Astrocyte (in vitro differentiated cells and primary cell): ENCODE data around the gene GFPT2. TPM values are rescaled to one million over a fixed set of nuclear protein-coding genes. Genes with fewer than 3 reads are reported as not detected.

Experiments used
- DNase-seq: peaks from one replicate; pipeline ENCODE4 v3.0.0-alpha.2; 2010; ENCODE audit warnings: low read depth
- FAIRE-seq: peaks from 2 replicates; lab custom pipeline; 2011; peaks lifted over from hg19 to GRCh38; lab: Jason Lieb, UNC
- H2AFZ ChIP-seq: 2 replicates; pipeline ENCODE4 v1.6.0; 2012; ENCODE audit warnings: low read depth, low read length, inconsistent platforms
- H3K27ac ChIP-seq: 2 replicates; pipeline ENCODE4 v1.5.1; 2011; ENCODE audit warnings: low read depth, low read length, inconsistent platforms
- H3K27me3 ChIP-seq: 2 replicates; pipeline ENCODE4 v1.6.0; 2011; ENCODE audit warnings: low read length, inconsistent platforms; ENCODE audit not compliant: insufficient read depth
- H3K36me3 ChIP-seq: 2 replicates; pipeline ENCODE4 v1.5.1; 2011; ENCODE audit warnings: low read length, inconsistent platforms; ENCODE audit not compliant: insufficient read depth
- H3K4me1 ChIP-seq: 2 replicates; pipeline ENCODE4 v1.5.1; 2011; ENCODE audit warnings: low read length, inconsistent platforms; ENCODE audit not compliant: insufficient read depth
- H3K4me2 ChIP-seq: 2 replicates; pipeline ENCODE4 v1.6.0; 2012; ENCODE audit warnings: low read length, inconsistent platforms
- H3K4me3 ChIP-seq: 2 replicates; pipeline ENCODE4 v1.5.1; 2011; ENCODE audit warnings: low read depth, mild to moderate bottlenecking, low read length, inconsistent platforms; ENCODE audit not compliant: insufficient read depth
- H3K79me2 ChIP-seq: 2 replicates; pipeline ENCODE4 v1.6.0; 2012; ENCODE audit warnings: mild to moderate bottlenecking, low read length, inconsistent platforms; ENCODE audit not compliant: insufficient read depth
- H3K9ac ChIP-seq: 2 replicates; pipeline ENCODE4 v1.6.0; 2012; ENCODE audit warnings: mild to moderate bottlenecking, low read length, inconsistent platforms
- H3K9me3 ChIP-seq: 2 replicates; pipeline ENCODE4 v1.5.1; 2012; ENCODE audit warnings: low read depth, mild to moderate bottlenecking, low read length, inconsistent platforms; ENCODE audit not compliant: insufficient read depth
- H4K20me1 ChIP-seq: 2 replicates; pipeline ENCODE4 v1.6.0; 2012; ENCODE audit warnings: low read length, inconsistent platforms; ENCODE audit not compliant: insufficient read depth
- H3K27ac Mint-ChIP-seq: one replicate; pipeline ENCODE4 v1.8.0; 2021; ENCODE audit warnings: mild to moderate bottlenecking, mixed read lengths; ENCODE audit not compliant: unreplicated experiment
- H3K27me3 Mint-ChIP-seq: one replicate; pipeline ENCODE4 v1.8.0; 2021; ENCODE audit warnings: low read depth, mixed read lengths; ENCODE audit not compliant: unreplicated experiment
- H3K36me3 Mint-ChIP-seq: one replicate; pipeline ENCODE4 v1.8.0; 2021; ENCODE audit warnings: low read depth, mixed read lengths; ENCODE audit not compliant: unreplicated experiment
- H3K4me1 Mint-ChIP-seq: one replicate; pipeline ENCODE4 v1.8.0; 2021; ENCODE audit warnings: low read depth, mixed read lengths; ENCODE audit not compliant: unreplicated experiment
- H3K4me3 Mint-ChIP-seq: one replicate; pipeline ENCODE4 v1.8.0; 2021; ENCODE audit warnings: mild to moderate bottlenecking, moderate library complexity, mixed read lengths; ENCODE audit not compliant: unreplicated experiment
- H3K9me3 Mint-ChIP-seq: one replicate; pipeline ENCODE4 v1.8.0; 2021; ENCODE audit warnings: mild to moderate bottlenecking, mixed read lengths; ENCODE audit not compliant: unreplicated experiment
- CTCF ChIP-seq: IDR thresholded peaks from 2 replicates; pipeline ENCODE4 v1.5.1; 2011; ENCODE audit warnings: low read depth, mild to moderate bottlenecking, inconsistent platforms, low read length, moderate library complexity; ENCODE audit not compliant: insufficient read depth
- EZH2 ChIP-seq: IDR thresholded peaks from 2 replicates; pipeline ENCODE4 v1.6.1; 2012; ENCODE audit warnings: mild to moderate bottlenecking, low read length, inconsistent platforms; ENCODE audit not compliant: insufficient read depth
- total RNA-seq: library from RNA; stranded (reverse); gene quantifications from 2 replicates; pipeline ENCODE4 v1.2.1, GENCODE V29; 2021

The GFPT2 gene
- total RNA-seq, 1 donor from 2014 or later: 14.6 TPM

- no peak overlapping the region for H3K27ac Mint-ChIP-seq
- FAIRE-seq: no peak
- Histone ChIP-seq H2AFZ (no peak overlapping the region), H3K9me3 (peaks cover 65% of the 10 kb centered on the region), H3K4me2 (no peak overlapping the region), H3K4me3 (no peak overlapping the region), H3K36me3 (peaks cover 11% of the 10 kb centered on the region), H4K20me1 (no peaks in the 10 kb centered on the region), H3K9ac (no peak overlapping the region), H3K4me1 (no peaks in the 10 kb centered on the region), H3K27ac (no peak overlapping the region), H3K79me2 (no peaks in the 10 kb centered on the region), H3K27me3 (no peaks in the 10 kb centered on the region)
- peaks cover 85% of the 10 kb centered on the region for H3K36me3 Mint-ChIP-seq
- DNase-seq: peak; percentile 6
- TF ChIP-seq CTCF (no peak), EZH2 (no peak)
- H3K4me3 Mint-ChIP-seq: no peak overlapping the region
- peaks cover 86% of the 10 kb centered on the region for H3K9me3 Mint-ChIP-seq
- H3K27me3 Mint-ChIP-seq: no peaks in the 10 kb centered on the region
- H3K4me1 Mint-ChIP-seq: no peaks in the 10 kb centered on the region
Observed at GRCh38 chr5:180253036-180253824, 99.9 kb downstream of the GFPT2 start.

- Histone ChIP-seq H3K4me2 (no peak overlapping the region), H4K20me1 (no peaks in the 10 kb centered on the region), H3K9ac (no peak overlapping the region), H3K4me3 (no peak overlapping the region), H3K79me2 (no peaks in the 10 kb centered on the region), H3K36me3 (peaks cover 2% of the 10 kb centered on the region), H2AFZ (no peak overlapping the region), H3K27me3 (no peaks in the 10 kb centered on the region), H3K27ac (no peak overlapping the region), H3K4me1 (no peaks in the 10 kb centered on the region), H3K9me3 (peaks cover 55% of the 10 kb centered on the region)
- DNase-seq (no peak), FAIRE-seq (no peak)
- Mint-ChIP-seq H3K36me3 (peaks cover 84% of the 10 kb centered on the region), H3K9me3 (peaks cover 85% of the 10 kb centered on the region), H3K27me3 (no peaks in the 10 kb centered on the region), H3K4me3 (no peak overlapping the region), H3K27ac (no peak overlapping the region), H3K4me1 (no peaks in the 10 kb centered on the region)
- TF ChIP-seq EZH2 (no peak), CTCF (no peak)
Observed at GRCh38 chr5:180251887-180252286, 101.2 kb downstream of the GFPT2 start.

- Histone ChIP-seq H3K4me3 (no peak overlapping the region), H3K9me3 (peaks cover 49% of the 10 kb centered on the region), H3K79me2 (no peaks in the 10 kb centered on the region), H3K4me1 (no peaks in the 10 kb centered on the region), H3K36me3 (peaks cover 7% of the 10 kb centered on the region), H3K27me3 (no peaks in the 10 kb centered on the region), H3K4me2 (no peak overlapping the region), H3K27ac (no peak overlapping the region), H4K20me1 (no peaks in the 10 kb centered on the region), H3K9ac (no peak overlapping the region), H2AFZ (no peak overlapping the region)
- Mint-ChIP-seq H3K36me3 (peaks cover 81% of the 10 kb centered on the region), H3K4me1 (no peaks in the 10 kb centered on the region), H3K27ac (no peak overlapping the region), H3K4me3 (no peak overlapping the region), H3K27me3 (no peaks in the 10 kb centered on the region), H3K9me3 (peaks cover 81% of the 10 kb centered on the region)
- no peak for TF ChIP-seq CTCF
- TF ChIP-seq EZH2: no peak
- DNase-seq (no peak), FAIRE-seq (no peak)
Observed at GRCh38 chr5:180251141-180251540, 102.0 kb downstream of the GFPT2 start.
